HG03565 (cell line): Measurements from ENCODE around the gene ACSM5.
"Not testable (repeated sequence)": the region's sequence is repeated elsewhere in the genome, so short reads cannot be mapped to it uniquely, and the experiment has no call there.

Source experiments
- ATAC-seq: cut with Tn5 transposase; IDR thresholded peaks from one replicate; pipeline ENCODE4 v1.9.1; 2021; ENCODE audit warnings: mild to moderate bottlenecking, moderate library complexity; ENCODE audit not compliant: unreplicated experiment

ACSM5 gene

DNA sequence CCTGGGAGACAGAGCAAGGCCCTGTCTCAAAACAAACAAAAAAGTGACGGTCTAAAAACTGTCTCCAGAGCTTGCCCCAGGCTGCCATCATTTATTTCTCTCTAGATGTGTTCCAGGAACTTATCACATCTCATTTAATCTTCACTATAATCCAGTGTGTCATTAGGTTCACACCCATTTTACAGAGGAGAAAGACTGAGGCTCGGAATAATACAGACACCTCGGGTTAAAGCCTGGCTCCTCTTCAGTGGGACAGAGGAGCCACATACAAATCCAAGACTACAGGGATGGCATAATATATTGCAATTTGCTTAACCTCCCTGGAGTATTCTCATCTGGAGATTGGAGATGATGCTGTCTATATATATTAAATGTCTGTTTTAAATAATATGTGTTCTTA, 10.7 kb upstream of the ACSM5 start:
- ATAC-seq: no peak

DNA sequence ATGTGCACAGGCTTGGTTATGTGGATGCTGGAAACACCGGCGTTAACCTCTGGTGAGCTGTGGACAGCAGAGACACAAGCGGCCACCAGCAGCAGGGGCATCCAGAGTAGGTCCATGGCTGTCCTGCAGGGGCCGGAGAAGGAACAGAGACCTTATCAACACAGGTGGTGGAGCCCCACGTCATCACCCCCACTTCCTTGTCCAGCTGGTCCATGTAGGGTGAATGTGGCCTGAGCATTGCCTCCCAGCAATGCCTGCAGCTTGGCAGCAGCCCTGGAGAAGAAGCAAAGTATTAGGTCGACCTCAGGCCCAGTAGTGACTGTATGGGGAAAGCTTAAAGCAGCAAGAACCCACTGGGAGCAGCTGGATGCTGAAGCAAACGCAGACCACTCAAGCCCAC, 10.1 kb upstream of the ACSM5 start:
- ATAC-seq: no peak

DNA sequence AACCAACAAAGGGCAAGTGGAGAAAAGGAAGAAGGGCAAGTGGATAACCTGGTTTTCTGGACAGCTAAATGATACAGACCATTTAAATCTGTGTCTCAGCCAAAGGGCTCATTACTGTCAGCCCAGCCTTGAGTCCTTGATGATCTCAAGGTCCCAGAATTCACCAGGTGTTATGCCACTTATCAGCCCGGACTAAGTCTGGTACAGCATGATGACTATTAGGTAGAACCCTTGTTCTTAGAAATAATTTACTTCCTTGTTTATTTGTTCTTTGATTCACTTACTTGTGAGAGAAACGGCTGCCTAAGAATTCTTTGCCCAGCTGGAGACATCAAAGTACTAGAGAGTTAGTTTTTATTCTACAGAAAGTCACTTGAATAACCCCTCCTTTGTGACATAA, 8.3 kb upstream of the ACSM5 start:
- no peak for ATAC-seq

GRCh38 chr16:20401475-20402016, 7.8 kb upstream of the ACSM5 start:
- no peak for ATAC-seq

DNA sequence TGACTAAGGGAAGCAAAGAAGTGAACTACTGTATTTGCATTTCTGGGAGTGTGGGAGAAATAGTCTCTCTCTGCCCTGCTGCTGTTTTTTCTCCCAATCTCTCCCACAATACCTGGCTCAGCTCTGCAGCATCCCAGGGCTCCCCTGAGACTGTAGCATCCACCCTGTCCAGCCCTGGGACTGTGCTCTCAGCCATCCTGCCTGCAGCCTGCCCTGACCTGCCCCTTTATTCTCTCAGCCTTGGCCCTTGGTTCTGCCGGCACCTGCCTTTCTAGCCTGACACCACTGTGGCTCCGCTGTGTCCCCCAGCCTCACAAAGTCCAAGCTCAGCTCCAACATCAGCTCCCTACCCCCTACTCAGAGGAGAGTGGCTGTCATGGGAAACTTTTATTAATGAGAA, 6.7 kb upstream of the ACSM5 start:
- no peak for ATAC-seq

DNA sequence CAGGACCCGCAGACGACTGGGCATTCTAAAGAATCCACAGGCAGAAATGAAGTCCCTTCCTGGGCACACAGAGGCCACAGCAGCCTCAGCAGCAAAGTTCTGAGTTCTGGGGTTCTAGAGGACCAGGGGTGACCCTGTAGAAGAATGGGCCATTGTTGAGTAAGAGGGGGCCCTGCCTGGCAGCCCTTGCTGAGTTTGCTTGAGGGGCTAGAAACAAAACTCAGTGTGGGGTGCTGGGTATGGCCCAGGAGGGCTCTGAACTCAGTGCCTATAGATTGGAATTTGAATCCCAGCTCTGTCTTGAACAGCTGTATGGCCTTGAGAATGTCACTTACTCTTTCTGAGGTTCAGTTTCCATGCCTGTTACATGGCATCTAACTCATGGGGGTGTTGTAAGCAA, 4.7 kb upstream of the ACSM5 start, which contains the start of gene PDILT:
PDILT (minus strand) TSS at position 101 of the 400 bp plus-strand sequence. CDS start 5,437 bp downstream, outside the sequence.
- no peak for ATAC-seq

DNA sequence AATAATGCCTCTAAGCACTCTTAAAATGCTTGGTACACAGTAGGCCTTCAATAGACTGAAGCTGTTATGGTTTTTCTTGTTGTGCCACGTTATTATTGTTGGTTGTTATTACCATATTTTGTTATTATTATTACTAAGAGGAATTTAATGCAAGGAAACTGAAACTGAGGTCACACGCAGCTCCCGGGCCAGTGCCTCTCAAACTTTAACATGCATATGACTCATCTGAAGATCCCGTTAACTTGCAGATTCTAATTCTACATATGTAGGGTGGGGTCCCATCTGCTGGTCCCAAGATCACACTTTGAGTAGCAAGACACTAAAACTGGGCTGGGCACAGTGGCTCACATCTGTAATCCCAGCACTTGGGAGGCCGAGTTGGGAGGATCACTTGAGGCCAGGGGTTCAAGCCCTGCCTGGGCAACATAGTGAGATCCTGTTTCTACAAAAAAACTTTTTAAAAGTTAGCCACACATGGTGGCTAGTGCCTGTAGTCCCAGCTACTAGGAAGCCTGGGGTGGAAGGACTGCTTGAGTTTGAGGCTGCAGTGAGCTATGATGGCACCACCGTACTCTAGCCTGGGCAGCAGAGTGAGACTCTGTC, 888 bp downstream of the ACSM5 start:
- peak; percentile 80 for ATAC-seq

DNA sequence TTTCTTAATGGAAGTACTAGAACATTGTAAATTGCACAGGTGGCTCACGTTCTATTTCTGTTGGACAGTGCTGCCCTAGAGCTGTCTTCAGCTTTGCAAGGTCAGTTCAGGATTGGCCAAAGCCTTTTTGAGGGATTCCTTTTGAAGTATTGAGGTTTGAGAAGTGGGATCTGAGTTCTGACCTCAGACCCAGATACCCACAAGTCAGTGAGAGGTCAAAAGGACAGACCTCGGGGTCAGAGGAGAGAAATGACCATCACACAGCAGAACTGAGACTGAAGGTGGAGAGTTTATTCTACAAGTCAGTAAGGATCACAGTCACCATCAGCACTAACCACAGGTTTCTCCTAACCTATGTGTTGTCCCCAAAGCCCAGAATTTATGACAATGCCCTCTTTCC, 1.7 kb downstream of the ACSM5 start:
- no peak for ATAC-seq

- no peak for ATAC-seq
These were observed 6.2 kb downstream of the ACSM5 start for GRCh38 chr16:20415541-20415940.

DNA sequence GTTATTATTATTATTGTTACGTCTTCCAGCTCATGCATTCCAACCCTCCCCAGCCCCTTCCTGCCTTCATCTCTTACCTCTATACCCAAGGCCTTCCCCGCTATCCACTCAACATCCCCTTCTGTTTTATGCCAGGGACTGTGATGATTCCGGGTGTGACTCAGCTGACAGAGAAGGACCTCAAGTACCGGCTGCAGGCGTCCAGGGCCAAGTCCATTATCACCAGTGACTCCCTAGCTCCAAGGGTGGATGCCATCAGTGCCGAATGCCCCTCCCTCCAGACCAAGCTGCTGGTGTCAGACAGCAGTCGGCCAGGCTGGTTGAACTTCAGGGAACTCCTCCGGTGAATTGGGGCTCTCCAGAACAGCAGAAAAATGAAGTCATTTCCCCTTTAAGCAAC, 9.8 kb downstream of the ACSM5 start:
- not testable (repeated sequence) for ATAC-seq

DNA sequence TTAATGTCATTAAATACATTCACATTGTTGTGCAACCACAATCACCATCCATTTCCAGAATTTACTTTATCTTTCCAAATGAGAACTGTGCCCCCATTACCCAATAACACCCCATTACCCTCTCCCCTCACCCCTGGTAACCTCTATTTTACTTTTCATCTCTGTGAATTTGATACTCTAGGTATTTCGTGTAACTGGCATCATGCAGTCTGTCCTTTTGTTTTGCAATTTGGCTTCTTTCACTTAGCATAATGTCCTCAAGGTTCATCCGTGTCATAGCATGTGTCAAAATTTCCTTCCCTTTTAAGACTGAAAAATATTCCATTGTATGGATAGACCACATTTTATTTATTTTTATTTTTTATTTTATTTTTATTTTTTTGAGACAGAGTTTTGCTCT, 12.4 kb downstream of the ACSM5 start:
- not testable (repeated sequence) for ATAC-seq

DNA sequence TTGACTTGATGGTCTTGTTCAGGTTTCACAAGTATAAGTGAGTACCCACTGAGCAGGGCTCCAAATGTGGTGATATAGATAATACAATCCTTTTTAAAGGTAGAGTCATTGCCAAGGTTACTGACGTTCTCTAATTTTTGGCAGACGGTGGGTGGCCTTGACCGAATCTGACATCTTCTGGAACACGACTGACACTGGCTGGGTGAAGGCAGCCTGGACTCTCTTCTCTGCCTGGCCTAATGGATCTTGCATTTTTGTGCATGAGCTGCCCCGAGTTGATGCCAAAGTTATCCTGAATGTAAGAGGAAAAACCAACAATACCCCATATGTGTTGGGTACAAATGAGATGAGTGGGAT, 14.4 kb downstream of the ACSM5 start:
- not testable (repeated sequence) for ATAC-seq

DNA sequence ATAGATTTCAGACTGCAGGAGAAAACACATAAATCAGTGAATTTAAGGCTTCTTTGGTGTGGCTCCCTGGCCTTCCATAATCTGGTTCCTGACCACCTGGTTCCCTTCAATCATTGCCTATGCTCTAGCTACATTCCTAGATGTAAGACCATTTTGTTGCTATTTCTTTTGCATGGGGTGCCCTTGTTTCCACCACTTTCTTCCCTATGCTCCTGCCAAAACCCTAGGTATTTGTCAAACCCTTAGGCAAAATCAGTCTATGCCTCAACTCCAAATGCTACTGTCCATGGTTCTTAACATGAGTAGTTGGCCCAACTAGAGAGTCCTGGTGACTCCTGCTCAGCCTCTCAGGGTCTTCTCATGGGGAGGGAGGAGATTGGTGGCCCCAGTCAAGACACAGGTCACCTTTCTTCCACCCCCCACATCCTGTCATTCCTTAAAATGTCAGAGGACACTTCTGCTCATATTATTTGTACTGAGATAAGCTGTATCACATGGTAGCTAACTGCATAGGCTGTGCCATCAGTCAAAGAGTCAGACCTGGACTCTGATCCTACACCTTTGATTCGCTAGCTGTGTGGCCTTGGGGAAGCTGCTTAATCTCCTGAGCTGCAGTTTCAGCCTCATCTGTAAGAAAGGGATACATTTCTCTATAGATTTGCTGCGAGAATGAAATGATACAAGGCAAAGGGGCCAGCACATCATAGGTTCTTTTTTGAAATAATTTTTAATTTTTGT, 15.0 kb downstream of the ACSM5 start:
- ATAC-seq: no peak

DNA sequence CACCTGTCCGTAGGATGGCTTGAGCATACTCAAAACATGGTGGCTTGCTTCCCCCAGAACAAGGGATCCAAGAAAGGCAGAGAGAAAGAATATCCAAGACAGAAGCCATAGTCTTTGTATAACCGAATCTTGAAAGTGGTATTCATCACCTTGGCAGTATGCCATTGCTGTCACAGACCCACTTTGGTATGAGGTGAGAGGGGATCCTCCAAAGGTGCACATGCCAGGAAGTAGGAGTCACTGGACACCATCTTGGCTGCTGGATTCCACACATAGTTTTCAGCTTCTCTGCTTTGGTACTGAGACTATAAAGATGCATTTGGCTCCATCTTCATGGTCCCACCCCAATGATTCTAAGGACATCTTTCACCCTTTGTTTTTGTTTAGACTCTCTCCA, 18.1 kb downstream of the ACSM5 start:
- ATAC-seq: not testable (repeated sequence)

- not testable (repeated sequence) for ATAC-seq
These were observed 20.2 kb downstream of the ACSM5 start for GRCh38 chr16:20429499-20429898.

GRCh38 chr16:20430480-20430879, 21.1 kb downstream of the ACSM5 start:
- not testable (repeated sequence) for ATAC-seq

GRCh38 chr16:20430948-20431347, 21.6 kb downstream of the ACSM5 start:
- no peak for ATAC-seq

GRCh38 chr16:20438950-20439349, 29.6 kb downstream of the ACSM5 start:
- not testable (repeated sequence) for ATAC-seq

DNA sequence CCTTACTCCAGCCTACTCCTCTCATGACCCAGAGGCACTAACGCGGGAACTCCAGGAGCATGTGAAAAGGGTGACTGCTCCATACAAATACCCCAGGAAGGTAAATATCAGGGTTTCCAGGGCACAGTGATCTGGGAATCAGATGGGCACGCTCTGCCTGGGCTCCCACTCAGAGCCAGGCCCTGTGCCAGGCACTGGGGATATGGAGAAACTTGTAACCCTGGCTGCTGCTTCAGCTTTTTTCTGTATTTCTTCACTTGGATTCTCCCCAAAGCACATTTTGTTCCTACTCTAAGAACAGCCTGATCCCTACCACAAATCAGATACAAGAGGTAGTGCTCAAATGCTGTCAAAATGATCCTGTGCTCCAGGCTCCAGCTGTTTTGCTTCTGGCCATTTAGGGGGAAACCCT, 30.5 kb downstream of the ACSM5 start:
- ATAC-seq: not testable (repeated sequence)

DNA sequence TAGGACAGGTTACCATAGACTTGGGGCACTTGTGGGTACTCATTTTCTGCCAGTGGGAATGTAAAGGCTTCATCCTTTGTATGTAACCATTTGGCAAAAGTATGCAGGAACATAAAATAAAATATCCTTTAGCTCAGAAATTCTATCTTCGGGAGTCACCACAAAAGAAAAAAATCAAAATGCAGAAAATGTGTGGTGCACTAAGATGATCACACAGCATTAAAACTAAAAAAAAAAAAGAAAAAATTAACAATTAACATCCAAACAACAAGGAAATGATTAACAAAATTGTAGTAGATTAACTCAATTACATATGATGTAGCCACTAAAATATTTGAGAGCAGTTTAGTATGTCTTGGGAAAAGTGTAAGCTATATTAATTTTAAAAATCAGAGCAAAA, 31.4 kb downstream of the ACSM5 start:
- not testable (repeated sequence) for ATAC-seq

GRCh38 chr16:20441191-20441590, 31.9 kb downstream of the ACSM5 start:
- no peak for ATAC-seq

- not testable (repeated sequence) for ATAC-seq
These were observed 32.5 kb downstream of the ACSM5 start for GRCh38 chr16:20441859-20442258.
